ENCODE results near the gene NSUN2.

NSUN2 gene

DNA sequence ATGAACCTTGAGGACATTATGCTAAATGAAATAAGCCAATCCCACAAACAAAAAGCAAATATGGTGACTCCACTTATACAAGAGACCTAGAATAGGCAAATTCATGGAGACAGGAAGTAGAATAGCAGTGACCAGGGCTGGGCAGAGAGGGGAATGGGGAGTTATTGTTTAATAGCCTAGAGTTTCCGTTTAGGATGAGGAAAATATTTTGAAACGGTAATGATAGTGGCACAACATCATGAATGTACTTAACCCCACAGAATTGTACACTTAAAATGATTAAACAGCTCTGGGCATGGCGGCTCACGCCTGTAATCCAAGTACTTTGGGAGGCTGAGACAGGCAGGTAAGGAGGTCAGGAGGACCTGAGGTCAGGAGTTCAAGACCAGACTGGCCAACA, 65.8 kb downstream of the NSUN2 start:
- in situ Hi-C loops (cut with MboI; ENCODE audit: low sequenced_read_pairs), result no loop called here

DNA sequence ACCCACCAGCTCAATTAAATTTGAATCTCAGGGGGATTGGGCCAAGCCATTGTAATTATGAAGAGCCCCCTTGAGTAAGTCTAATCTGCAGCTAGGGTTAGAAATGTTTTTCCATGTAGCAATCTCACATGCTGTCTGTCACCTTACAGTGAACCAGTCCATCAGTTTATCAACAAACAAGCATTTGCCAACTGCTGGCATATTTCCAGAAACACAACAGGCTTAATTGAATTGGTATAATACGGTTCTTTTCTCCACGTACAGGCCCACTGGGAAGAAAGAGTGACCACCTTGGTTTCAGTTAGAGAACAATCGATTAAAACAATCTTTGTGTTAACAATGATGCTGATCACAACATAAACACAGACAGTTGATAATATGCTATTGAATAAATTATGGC, 67.4 kb downstream of the NSUN2 start:
- in situ Hi-C loops (cut with MboI; ENCODE audit: low sequenced_read_pairs), result no loop called here

DNA sequence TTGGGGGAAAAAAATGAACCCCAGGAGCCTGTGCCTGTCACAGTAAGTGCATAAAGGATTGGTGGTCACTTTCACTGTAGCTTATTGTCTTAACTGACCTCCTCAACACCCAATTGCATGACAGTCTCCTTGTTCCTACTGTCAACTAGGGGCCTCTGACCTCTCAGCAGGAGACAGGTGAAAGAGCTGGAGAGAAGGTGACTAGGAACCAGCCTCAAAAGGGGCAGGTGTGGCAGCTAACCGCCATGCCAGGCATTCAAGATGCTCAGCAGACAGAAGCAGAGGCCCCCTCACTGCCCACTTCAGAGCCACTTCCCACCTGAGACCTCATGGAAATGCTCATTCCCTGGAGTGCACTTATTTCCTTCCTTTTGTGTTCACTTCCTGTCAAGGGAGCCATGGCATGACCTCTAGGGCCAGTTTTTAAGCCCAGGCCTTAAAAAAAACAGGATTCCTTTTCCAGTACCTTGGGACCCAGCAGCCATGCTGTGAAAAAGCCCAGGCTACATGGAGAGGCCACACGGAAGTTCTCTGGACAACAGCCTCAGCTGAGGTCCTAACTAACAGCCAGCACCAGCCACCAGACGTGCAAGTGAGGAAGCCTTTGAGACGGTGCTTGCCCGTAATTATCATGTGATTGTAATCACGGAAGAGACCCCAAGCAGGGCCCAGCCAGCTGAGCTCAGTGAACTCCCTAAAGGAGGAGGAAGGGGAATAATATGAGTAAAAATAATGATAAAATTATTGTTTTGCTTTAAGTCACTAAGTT, 74.9 kb downstream of the NSUN2 start:
- in situ Hi-C loops (cut with MboI; ENCODE audit: low sequenced_read_pairs), result no loop called here

DNA sequence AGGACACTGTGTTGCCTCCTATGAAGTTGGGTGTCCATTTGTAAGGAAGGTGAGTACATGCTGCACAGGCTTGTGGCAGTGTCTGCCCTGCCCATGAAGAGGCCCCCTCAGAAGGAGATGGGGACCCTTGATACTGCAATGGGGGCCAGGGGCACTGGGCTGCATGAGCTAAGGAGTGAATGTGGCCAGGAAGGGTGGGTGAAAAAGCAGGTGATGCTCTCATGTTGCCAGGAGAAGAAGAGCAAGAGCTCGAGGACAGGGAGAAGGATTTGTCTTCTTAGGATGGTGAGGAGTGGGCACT, 76.1 kb downstream of the NSUN2 start:
- in situ Hi-C loops (cut with MboI; ENCODE audit: low sequenced_read_pairs), result no loop called here

DNA sequence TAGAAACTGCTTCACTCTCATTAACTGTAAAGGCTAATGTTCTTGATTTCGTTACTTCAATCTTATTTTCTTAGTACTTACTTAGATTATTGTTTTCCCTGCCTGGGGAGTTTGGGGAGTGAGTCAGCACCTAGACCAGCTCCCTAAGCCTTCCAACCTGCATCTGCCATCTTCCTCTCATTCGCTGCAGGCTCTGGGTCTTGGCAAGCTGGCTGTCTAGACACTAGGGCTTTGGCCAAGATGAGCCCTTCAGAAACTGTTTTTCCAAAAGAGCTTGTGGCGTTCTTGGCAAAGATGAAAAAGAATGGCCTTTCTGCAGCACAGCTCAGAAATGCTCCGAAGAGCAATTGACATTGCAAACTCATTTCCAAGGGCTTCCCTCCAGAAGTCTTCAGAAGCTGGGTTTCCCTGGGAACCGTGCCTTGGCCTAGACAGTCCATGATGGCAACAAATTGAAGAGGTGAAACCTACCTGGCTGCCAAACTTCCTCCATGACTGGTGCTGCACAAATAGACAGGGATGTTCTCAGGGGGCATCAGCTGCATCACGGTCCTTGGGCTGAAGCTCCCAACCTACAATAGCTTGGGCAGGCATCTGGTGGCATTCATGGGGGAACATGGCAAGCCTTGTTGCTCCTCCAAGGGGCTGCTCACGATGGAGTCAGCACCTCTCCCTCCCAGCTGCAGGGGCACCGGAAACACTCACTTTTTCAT, 76.6 kb downstream of the NSUN2 start:
- in situ Hi-C loops (cut with MboI; ENCODE audit: low sequenced_read_pairs), result no loop called here

DNA sequence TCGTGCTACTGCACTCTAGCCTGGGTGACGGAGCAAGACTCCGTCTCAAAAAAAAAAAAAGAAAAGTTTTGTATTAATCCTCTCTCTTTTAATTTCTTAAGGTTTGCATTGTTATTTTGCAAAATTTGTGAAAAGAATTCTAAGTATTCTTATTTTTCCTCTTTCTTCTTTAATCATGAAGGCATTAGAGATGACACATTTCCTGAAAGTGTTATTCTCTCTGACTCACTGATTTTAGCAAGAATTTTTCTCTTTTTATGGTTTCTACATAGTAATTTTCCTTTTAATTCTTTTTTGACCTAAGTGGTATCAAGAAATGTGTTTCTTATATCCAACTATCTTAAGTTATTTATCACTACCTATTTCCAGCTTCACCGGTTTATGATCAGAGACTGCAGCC, 78.0 kb downstream of the NSUN2 start:
- in situ Hi-C loops (cut with MboI; ENCODE audit: low sequenced_read_pairs), result no loop called here

DNA sequence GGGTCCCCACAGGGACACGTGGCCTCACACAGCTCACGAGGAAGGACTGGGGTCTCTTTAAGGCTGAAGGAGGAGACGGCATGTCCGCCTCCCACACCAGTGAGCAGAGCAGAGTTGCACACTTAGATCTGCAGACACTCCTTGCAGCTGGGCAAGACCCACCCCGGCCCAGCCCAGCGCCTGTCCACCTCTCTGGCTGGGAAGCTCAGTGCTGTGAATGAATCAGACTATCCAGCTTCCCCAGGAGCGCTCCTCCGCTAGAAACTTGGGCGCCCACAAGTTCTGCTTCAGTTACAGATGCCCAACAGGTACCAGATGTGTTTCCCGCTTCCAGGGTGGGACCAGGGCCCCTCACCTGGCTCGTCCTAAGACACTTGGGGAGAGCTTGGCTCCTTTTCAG, 78.9 kb downstream of the NSUN2 start:
- in situ Hi-C loops (cut with MboI; ENCODE audit: low sequenced_read_pairs), result no loop called here

DNA sequence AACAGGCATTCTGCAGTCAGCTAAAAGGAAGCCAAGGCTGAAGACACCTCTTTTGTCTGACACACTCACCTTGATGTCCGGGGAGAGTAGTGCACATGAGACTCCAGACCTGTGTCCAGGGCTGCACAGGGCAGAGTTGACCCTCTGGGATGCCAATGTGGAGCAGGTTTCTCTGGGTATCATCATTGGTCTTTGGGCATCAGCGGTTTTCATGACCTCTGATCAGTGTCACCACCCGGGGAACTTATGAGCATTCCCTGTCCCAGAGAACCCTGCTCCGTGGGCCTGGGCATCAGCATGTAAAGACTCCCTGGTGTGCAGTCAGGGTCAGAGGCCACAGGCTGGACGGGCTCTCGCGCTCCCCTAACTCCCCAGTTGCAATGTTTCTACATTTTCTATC, 80.2 kb downstream of the NSUN2 start:
- in situ Hi-C loops (cut with MboI; ENCODE audit: low sequenced_read_pairs), result no loop called here

DNA sequence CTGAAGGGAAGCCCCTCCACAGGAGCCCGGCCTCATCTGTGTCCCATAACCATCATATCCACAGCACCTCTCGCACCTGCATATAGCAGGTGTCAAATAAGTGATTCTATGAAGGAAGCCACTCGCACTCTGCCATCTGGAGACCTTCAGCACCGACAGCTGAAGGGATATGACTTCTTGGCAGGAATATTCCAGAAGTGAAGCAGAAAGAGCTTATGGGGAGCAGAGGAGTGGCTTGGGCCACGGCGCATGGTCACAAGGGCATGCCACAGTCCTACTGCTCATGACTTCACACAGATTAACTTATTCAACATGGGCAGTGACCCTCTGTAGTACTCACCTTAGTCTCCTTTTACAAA, 80.9 kb downstream of the NSUN2 start:
- in situ Hi-C loops (cut with MboI; ENCODE audit: low sequenced_read_pairs), result no loop called here

DNA sequence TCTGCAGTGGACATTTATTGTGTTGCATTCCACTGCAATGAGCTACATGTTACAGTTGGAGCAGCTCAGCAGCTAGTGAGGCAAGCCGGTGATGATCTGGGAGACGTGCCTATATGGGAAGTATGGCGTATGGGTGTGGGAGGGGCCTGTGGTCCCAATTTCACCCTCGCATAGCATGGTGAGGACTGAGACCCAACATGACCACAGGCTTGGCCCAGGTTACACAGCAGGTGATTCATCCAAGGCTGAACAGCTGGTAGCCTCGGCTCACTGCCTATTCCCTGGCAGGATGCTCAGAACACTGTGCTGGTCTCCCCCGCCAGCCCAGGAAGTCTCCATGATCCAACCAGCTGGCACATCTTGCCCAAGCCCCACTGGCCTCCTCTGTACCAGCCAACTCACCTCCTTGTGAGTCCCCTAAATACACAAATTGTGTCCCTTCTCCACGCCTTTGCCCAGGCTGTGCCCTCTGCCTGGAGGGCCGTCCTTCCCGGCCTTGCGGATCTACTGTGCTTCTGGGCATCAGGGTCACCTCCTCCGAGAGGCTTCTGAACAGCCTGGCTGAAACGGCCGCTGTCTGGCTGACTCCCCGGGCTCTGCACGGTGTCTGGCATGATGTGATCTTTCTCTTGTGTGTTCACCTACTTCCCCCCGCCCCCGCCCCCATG, 81.4 kb downstream of the NSUN2 start:
- in situ Hi-C loops (cut with MboI; ENCODE audit: low sequenced_read_pairs), result no loop called here

DNA sequence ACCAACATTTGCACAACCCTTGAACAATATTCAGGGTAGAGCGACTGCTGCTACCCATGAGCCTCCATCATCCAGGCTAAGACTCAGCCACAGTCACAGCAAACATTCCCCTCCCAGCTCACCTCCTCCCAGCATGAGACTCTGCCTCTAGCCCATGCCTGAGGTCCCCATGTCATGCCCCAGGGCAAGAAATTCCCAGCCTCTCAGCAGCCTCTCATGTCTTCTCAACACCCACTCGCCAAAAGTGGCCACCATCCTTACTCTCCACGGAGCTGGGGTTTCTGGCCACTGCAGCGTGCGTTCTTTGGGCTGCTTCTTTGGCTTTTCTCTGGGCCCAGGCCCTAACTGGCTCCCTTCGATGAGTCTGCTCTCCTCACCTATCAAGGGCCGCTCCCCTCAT, 82.2 kb downstream of the NSUN2 start:
- in situ Hi-C loops (cut with MboI; ENCODE audit: low sequenced_read_pairs), result no loop called here
